Liver (tissue), 9 donors: ENCODE data around the gene TMEM163. TPM values are rescaled to one million over a fixed set of nuclear protein-coding genes. Genes with fewer than 3 reads are reported as not detected.

Source experiments
- DNase-seq: peaks from one replicate; pipeline ENCODE4 v3.0.0-alpha.2; 2017; ENCODE audit warnings: low spot score
- H3K27ac ChIP-seq, 2 donors: one replicate each; pipeline ENCODE4 v1.7.0; 2013; ENCODE audit warnings: inconsistent platforms in 2 of 2, low read length in 2 of 2, control low read depth in 1 of 2, low read depth in 1 of 2, mild to moderate bottlenecking in 1 of 2
- H3K27me3 ChIP-seq, 4 donors: one replicate each; pipeline versions ENCODE4 v1.6.1 to v1.7.0; 2013; ENCODE audit warnings: low read length in 3 of 4, inconsistent platforms in 1 of 4, mild to moderate bottlenecking in 1 of 4, moderate library complexity in 1 of 4; ENCODE audit not compliant: control insufficient read depth in 4 of 4, insufficient read depth in 4 of 4
- H3K36me3 ChIP-seq, 4 donors: one replicate each; pipeline versions ENCODE4 v1.6.1 to v1.7.0; 2013; ENCODE audit warnings: low read length in 3 of 4, mild to moderate bottlenecking in 3 of 4, low read depth in 1 of 4, moderate library complexity in 1 of 4; ENCODE audit not compliant: control insufficient read depth in 4 of 4, insufficient read depth in 3 of 4
- H3K4me1 ChIP-seq, 4 donors: one replicate each; pipeline versions ENCODE4 v1.6.1 to v1.7.0; 2013; ENCODE audit warnings: low read length in 3 of 4, mild to moderate bottlenecking in 3 of 4, moderate library complexity in 1 of 4; ENCODE audit not compliant: control insufficient read depth in 4 of 4, insufficient read depth in 4 of 4
- H3K4me3 ChIP-seq, 3 donors: one replicate each; pipeline versions ENCODE4 v1.6.1 to v1.7.0; 2013; ENCODE audit warnings: low read length in 3 of 3, control low read depth in 1 of 3, low read depth in 1 of 3, mild to moderate bottlenecking in 1 of 3
- H3K9ac ChIP-seq, 2 donors: one replicate each; pipeline ENCODE4 v1.7.0; 2013; ENCODE audit warnings: low read length in 2 of 2, mild to moderate bottlenecking in 2 of 2, moderate library complexity in 2 of 2, control low read depth in 1 of 2, low read depth in 1 of 2
- H3K9me3 ChIP-seq, 4 donors: one replicate each; pipeline versions ENCODE4 v1.6.1 to v1.7.0; 2013; ENCODE audit warnings: low read length in 3 of 4; ENCODE audit not compliant: control insufficient read depth in 4 of 4
- ATF3 ChIP-seq: IDR thresholded peaks from 2 replicates; pipeline ENCODE4 v1.6.1; 2016; ENCODE audit warnings: antibody characterized with exemption
- CTCF ChIP-seq: fragments of 150-350 bp; IDR thresholded peaks from 2 replicates; pipeline ENCODE4 v1.5.1; 2017; ENCODE audit warnings: improper control_type of control experiment, low read depth, low read length; ENCODE audit not compliant: missing input control
- EGR1 ChIP-seq, 2 donors: IDR thresholded peaks; 2 replicates each; pipeline ENCODE4 v1.6.1; 2016 to 2018; ENCODE audit warnings: antibody characterized with exemption in 2 of 2, low read depth in 2 of 2
- FOXA1 ChIP-seq: IDR thresholded peaks from 2 replicates; pipeline ENCODE4 v1.6.1; 2016; ENCODE audit warnings: antibody characterized with exemption
- FOXA2 ChIP-seq: IDR thresholded peaks from 2 replicates; pipeline ENCODE4 v1.6.1; 2016; ENCODE audit warnings: antibody characterized with exemption
- GABPA ChIP-seq, 2 donors: IDR thresholded peaks in 1 of 2; conservative IDR thresholded peaks in 1 of 2; 2 replicates each; pipeline ENCODE4 v1.6.1; 2016; ENCODE audit warnings: antibody characterized with exemption in 2 of 2, mild to moderate bottlenecking in 1 of 2, moderate library complexity in 1 of 2
- HNF4A ChIP-seq, 2 donors: conservative IDR thresholded peaks; 2 replicates each; pipeline ENCODE4 v1.6.1; 2016; ENCODE audit warnings: antibody characterized with exemption in 2 of 2, mild to moderate bottlenecking in 2 of 2
- HNF4G ChIP-seq: IDR thresholded peaks from 2 replicates; pipeline ENCODE4 v1.6.1; 2016; ENCODE audit warnings: antibody characterized with exemption
- MAX ChIP-seq: IDR thresholded peaks from 2 replicates; pipeline ENCODE4 v1.6.1; 2016; ENCODE audit warnings: antibody characterized with exemption
- NR2F2 ChIP-seq: IDR thresholded peaks from 2 replicates; pipeline ENCODE4 v1.6.1; 2016; ENCODE audit warnings: antibody characterized with exemption
- RAD21 ChIP-seq, 2 donors: IDR thresholded peaks; 2 replicates each; pipeline ENCODE4 v1.6.1; 2016; ENCODE audit warnings: antibody characterized with exemption in 2 of 2, mild to moderate bottlenecking in 2 of 2
- REST ChIP-seq: IDR thresholded peaks from 2 replicates; pipeline ENCODE4 v1.6.1; 2016; ENCODE audit warnings: antibody characterized with exemption, mild to moderate bottlenecking
- RXRA ChIP-seq, 2 donors: IDR thresholded peaks; 2 replicates each; pipeline ENCODE4 v1.6.1; 2017 to 2018; ENCODE audit warnings: antibody characterized with exemption in 2 of 2, mild to moderate bottlenecking in 1 of 2
- SP1 ChIP-seq: IDR thresholded peaks from 2 replicates; pipeline ENCODE4 v1.6.1; 2018; ENCODE audit warnings: antibody characterized with exemption, mild to moderate bottlenecking
- TAF1 ChIP-seq: conservative IDR thresholded peaks from 2 replicates; pipeline ENCODE4 v1.6.1; 2016; ENCODE audit warnings: antibody characterized with exemption, mild to moderate bottlenecking
- YY1 ChIP-seq: IDR thresholded peaks from 2 replicates; pipeline ENCODE4 v1.6.1; 2016; ENCODE audit warnings: antibody characterized with exemption, mild to moderate bottlenecking
- ZBTB33 ChIP-seq: IDR thresholded peaks from 2 replicates; pipeline ENCODE4 v1.6.1; 2016; ENCODE audit warnings: antibody characterized with exemption
- WGBS: extraction: QIAGEN DNeasy Blood & Tissue Kit; methylation state at CpG from one replicate; pipeline ENCODE4 v1.1.7; 2013; 5-methylcytosine and 5-hydroxymethylcytosine counted together
- polyA plus RNA-seq, 2 donors: library from polyadenylated mRNA; stranded (reverse) in 1 of 2; unstranded in 1 of 2; fragments of 200-250 nt in 1 of 2; fragments of >200 nt in 1 of 2; fragmentation: Nextera tagmentation in 1 of 2; extraction: Ambion mirVana in 1 of 2; gene quantifications; one replicate each; pipeline versions ENCODE4 v1.2.1 to v1.2.3, GENCODE V29; 2013 to 2015
- total RNA-seq, 2 donors: library from RNA; depleted of rRNA; stranded (reverse); fragments of >200 nt; gene quantifications; one replicate each; pipeline ENCODE4 v1.2.3, GENCODE V29; 2014
- donor health status: healthy.
- donor health status: healthy.
- donor health status: healthy.
- donor health status: healthy.
- donor health status: healthy.

TMEM163 gene
- total and polyA plus RNA-seq, 4 donors = 0.08 to 0.48 (median 0.25) TPM

DNA sequence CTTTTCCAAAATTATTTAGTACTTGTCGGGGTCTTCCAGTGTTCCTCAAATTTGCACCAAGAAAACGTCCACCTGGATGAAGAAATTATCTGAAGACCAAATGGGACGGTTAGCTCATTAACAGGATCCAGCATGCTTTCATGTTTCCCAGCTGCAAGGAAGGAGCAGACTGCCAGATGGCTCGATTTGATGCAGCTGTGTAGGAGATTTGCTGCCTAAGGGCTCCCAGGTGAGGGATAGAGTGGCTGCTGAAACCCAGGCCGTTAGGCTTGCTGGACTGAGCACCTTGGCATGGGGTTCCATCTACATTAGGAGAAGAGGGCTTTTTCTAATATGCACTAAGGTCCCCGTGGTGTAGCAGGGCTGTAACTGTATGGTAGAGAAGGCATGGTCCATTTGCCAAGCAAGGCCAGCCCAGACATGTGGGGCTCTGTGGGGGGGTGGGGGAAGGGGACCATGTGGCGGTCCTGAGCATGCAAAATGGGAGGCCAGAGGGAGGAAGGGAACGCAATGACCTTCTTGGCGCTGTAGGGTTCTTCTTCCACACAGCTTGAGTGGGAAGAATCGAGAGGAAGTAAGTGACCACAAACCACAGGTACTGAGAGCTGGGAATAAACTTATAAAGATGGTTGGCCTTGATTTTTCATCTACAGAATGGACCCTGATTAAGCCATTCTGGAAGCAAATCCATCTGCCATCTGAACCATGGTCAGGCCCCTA lies 144.0 kb downstream of the TMEM163 start:
- H3K4me3 ChIP-seq = no peak overlapping the region
- H3K9ac ChIP-seq = no peak overlapping the region
- no peak for DNase-seq
- TF ChIP-seq FOXA1 (no peak), CTCF (no peak), GABPA (IDR thresholded peaks at IDR 0.05 in 1 of 2, conservative IDR thresholded peaks at IDR 0.05 in 1 of 2) (no peak), HNF4G (no peak), EGR1 (IDR thresholded peaks at IDR 0.05; ENCODE audit: low read depth in 2 of 2) (no peak), TAF1 (no peak), ATF3 (no peak), MAX (no peak), NR2F2 (no peak), YY1 (no peak), ZBTB33 (no peak), RXRA (IDR thresholded peaks at IDR 0.05) (no peak)
- no peaks in the 10 kb centered on the region for H3K9me3 ChIP-seq
- H3K27me3 ChIP-seq = no peaks in the 10 kb centered on the region
- no peaks in the 10 kb centered on the region for H3K4me1 ChIP-seq
- no peak overlapping the region for H3K27ac ChIP-seq
- WGBS = 82% methylated on average over 10 of the region's 10 CpGs
- no peaks in the 10 kb centered on the region for H3K36me3 ChIP-seq

DNA sequence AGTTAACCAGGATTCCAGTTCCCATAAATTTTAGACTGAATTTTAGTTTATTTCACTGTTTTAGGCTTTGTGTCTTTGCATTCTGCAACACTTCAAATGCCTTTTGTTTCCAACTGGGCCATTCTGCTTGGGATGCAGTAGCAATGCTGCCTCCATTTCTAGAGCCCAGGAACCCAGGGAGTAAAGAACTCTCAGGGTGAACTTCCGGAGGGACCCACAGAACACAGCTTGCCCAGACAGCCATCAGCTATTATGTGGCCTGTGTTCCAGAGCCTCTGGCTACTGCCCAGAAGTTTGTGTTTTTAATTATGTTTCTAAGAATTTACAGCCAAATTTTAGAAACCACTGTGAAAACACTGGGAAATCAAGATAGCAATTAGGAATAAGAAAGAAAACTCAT lies 145.1 kb downstream of the TMEM163 start:
- no peak overlapping the region for H3K9ac ChIP-seq
- H3K27me3 ChIP-seq = no peaks in the 10 kb centered on the region
- H3K4me1 ChIP-seq = no peaks in the 10 kb centered on the region
- 90% methylated on average over 1 of the region's 1 CpG for WGBS
- H3K36me3 ChIP-seq = no peaks in the 10 kb centered on the region
- H3K9me3 ChIP-seq = no peaks in the 10 kb centered on the region
- H3K27ac ChIP-seq = no peak overlapping the region
- H3K4me3 ChIP-seq = no peak overlapping the region
- DNase-seq = no peak
- TF ChIP-seq TAF1 = no peak
- no peak for TF ChIP-seq RXRA (IDR thresholded peaks at IDR 0.05)
- no peak for TF ChIP-seq EGR1 (IDR thresholded peaks at IDR 0.05; ENCODE audit: low read depth in 2 of 2)
- no peak for TF ChIP-seq RAD21 (IDR thresholded peaks at IDR 0.05)
- TF ChIP-seq ZBTB33 = no peak
- TF ChIP-seq GABPA (IDR thresholded peaks at IDR 0.05 in 1 of 2, conservative IDR thresholded peaks at IDR 0.05 in 1 of 2) = no peak
- no peak for TF ChIP-seq SP1
- no peak for TF ChIP-seq MAX
- TF ChIP-seq ATF3 = no peak
- TF ChIP-seq NR2F2 = no peak
- no peak for TF ChIP-seq FOXA2
- TF ChIP-seq HNF4G = no peak
- no peak for TF ChIP-seq HNF4A (conservative IDR thresholded peaks at IDR 0.05)
- TF ChIP-seq FOXA1 = no peak
- TF ChIP-seq YY1 = no peak
- no peak for TF ChIP-seq REST
- TF ChIP-seq CTCF = no peak
